Muscle of arm (tissue), 12 donors: ENCODE measurements around the gene ZBTB25. TPM values are rescaled to one million over a fixed set of nuclear protein-coding genes. Genes with fewer than 3 reads are reported as not detected.
"Not testable (repeated sequence)": the region's sequence is repeated elsewhere in the genome, so short reads cannot be mapped to it uniquely, and the experiment has no call there.

Experiments used
- DNase-seq: peaks from one replicate; pipeline ENCODE4 v3.0.0-alpha.2; 2013
- polyA plus RNA-seq, 12 donors: library from polyadenylated mRNA; unstranded; fragments of 120-200 nt; gene quantifications; one replicate each; pipeline ENCODE4 v1.2.1, GENCODE V29; 2013; ENCODE audit not compliant: insufficient read length in 12 of 12

ZBTB25 gene
- polyA plus RNA-seq, 12 donors = 5.6 to 16.7 (median 8.6) TPM; not detected in 1

GRCh38 chr14:64517667-64518066, 14.0 kb upstream of the ZBTB25 start:
- DNase-seq = not testable (repeated sequence)

- DNase-seq = no peak
These were observed 13.3 kb upstream of the ZBTB25 start for GRCh38 chr14:64516969-64517368.

GRCh38 chr14:64515053-64515452, 11.4 kb upstream of the ZBTB25 start:
- DNase-seq = no peak

GRCh38 chr14:64513271-64513670, 9.6 kb upstream of the ZBTB25 start:
- DNase-seq = no peak

GRCh38 chr14:64510825-64511671, 7.4 kb upstream of the ZBTB25 start:
- peak; percentile 68 for DNase-seq

GRCh38 chr14:64509036-64509435, 5.4 kb upstream of the ZBTB25 start:
- no peak for DNase-seq

- no peak for DNase-seq
These were observed 4.7 kb upstream of the ZBTB25 start for GRCh38 chr14:64508215-64508776.

- no peak for DNase-seq
These were observed 3.9 kb upstream of the ZBTB25 start for GRCh38 chr14:64507376-64508156.

GRCh38 chr14:64506721-64507120, 3.1 kb upstream of the ZBTB25 start:
- DNase-seq = no peak

GRCh38 chr14:64504897-64505794, 1.5 kb upstream of the ZBTB25 start:
- DNase-seq = peak; percentile 92

- peak; percentile 84 for DNase-seq
These were observed 765 bp upstream of the ZBTB25 start, which contains the start of gene ZBTB1 for GRCh38 chr14:64504310-64504896. ZBTB1 (plus strand) TSS chr14:64504770; CDS start chr14:64521505, 16,735 bp downstream.

- no peak for DNase-seq
These were observed 678 bp downstream of the ZBTB25 start for GRCh38 chr14:64502887-64503433.

GRCh38 chr14:64502456-64502855, 1.2 kb downstream of the ZBTB25 start:
- DNase-seq = no peak

- no peak for DNase-seq
These were observed 2.0 kb downstream of the ZBTB25 start for GRCh38 chr14:64501411-64502171.

GRCh38 chr14:64500088-64500487, 3.5 kb downstream of the ZBTB25 start:
- DNase-seq = no peak

- no peak for DNase-seq
These were observed 6.9 kb downstream of the ZBTB25 start for GRCh38 chr14:64496764-64497163.

GRCh38 chr14:64495252-64495651, 8.4 kb downstream of the ZBTB25 start:
- no peak for DNase-seq

GRCh38 chr14:64493455-64493854, 10.2 kb downstream of the ZBTB25 start:
- no peak for DNase-seq

GRCh38 chr14:64491637-64492036, 12.0 kb downstream of the ZBTB25 start:
- DNase-seq = no peak

GRCh38 chr14:64488590-64489099, 15.0 kb downstream of the ZBTB25 start:
- no peak for DNase-seq
